C4-2B (cell line): Measurements from ENCODE around the gene KLHL22.

Experiments
- ZFX ChIP-seq: fragments of 450-650 bp; IDR thresholded peaks from 2 replicates; pipeline ENCODE4 v1.6.1; 2017
- TF ChIP-seq, protein P1 (sequence below): fragments of 450-650 bp; conservative IDR thresholded peaks from 2 replicates; pipeline ENCODE4 v1.5.1; 2017; ENCODE audit warnings: mild to moderate bottlenecking

DNA sequence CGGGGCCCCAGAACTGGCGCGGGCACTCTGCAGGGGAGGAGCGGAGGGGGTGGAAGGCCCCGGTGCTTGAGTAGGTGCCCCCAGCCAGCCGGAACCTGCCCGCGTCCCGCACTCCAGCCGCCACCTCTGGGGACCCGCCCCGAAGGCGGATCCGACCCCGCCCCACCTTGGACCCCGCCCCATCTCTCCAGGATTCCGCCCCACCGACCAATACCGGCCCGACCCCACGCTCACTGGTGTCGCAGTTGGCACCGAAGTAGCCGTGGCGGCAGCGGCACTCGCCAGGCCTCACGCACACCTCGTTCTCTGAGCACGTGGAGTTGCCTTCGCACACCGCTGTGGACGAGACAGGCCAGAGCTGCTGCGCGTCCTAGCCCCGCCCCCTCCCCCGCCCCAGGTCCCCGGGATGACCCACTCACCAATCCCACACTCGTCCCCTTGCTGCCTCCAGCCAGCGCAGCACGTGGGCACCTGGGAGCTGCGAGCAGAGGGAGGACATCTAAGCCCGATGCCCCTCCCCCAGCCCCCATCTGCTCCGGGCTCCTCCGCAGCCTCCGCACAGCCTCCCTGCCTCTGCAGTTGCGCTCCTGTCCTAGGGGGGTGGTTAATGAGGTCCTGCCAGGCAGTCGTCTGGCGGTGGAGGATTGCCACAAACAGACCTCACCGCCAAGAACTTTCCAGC, 63.9 kb downstream of the KLHL22 start:
- TF ChIP-seq, protein P1, sequence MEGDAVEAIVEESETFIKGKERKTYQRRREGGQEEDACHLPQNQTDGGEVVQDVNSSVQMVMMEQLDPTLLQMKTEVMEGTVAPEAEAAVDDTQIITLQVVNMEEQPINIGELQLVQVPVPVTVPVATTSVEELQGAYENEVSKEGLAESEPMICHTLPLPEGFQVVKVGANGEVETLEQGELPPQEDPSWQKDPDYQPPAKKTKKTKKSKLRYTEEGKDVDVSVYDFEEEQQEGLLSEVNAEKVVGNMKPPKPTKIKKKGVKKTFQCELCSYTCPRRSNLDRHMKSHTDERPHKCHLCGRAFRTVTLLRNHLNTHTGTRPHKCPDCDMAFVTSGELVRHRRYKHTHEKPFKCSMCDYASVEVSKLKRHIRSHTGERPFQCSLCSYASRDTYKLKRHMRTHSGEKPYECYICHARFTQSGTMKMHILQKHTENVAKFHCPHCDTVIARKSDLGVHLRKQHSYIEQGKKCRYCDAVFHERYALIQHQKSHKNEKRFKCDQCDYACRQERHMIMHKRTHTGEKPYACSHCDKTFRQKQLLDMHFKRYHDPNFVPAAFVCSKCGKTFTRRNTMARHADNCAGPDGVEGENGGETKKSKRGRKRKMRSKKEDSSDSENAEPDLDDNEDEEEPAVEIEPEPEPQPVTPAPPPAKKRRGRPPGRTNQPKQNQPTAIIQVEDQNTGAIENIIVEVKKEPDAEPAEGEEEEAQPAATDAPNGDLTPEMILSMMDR: no peak
- TF ChIP-seq ZFX: no peak
